CD14-positive monocyte (primary cell): ENCODE results near the gene USP27X. TPM values are rescaled to one million over a fixed set of nuclear protein-coding genes. Genes with fewer than 3 reads are reported as not detected.

Experiments used
- DNase-seq, 3 donors: peaks; one replicate each; pipeline ENCODE4 v3.0.0-alpha.2; 2011 to 2022
- H2AFZ ChIP-seq: 2 replicates; pipeline ENCODE4 v1.6.0; 2012; ENCODE audit warnings: mild to moderate bottlenecking, low read depth, low read length, inconsistent platforms; ENCODE audit not compliant: insufficient read depth, poor library complexity, severe bottlenecking
- H3K27ac ChIP-seq, 2 donors: 1 replicate in 1 of 2; 2 replicates in 1 of 2; pipeline ENCODE4 v1.5.1; 2012 to 2013; ENCODE audit warnings: low read length in 2 of 2, control low read depth in 1 of 2, inconsistent platforms in 1 of 2, low read depth in 1 of 2, mild to moderate bottlenecking in 1 of 2
- H3K27me3 ChIP-seq, 2 donors: one replicate each; pipeline versions ENCODE4 v1.6.0 to v1.6.1; 2011 to 2013; ENCODE audit warnings: low read length in 2 of 2; ENCODE audit not compliant: control insufficient read depth in 2 of 2, insufficient read depth in 2 of 2
- H3K36me3 ChIP-seq, 2 donors: replicated peaks in 1 of 2; 1 replicate in 1 of 2; 2 replicates in 1 of 2; pipeline versions ENCODE4 v1.5.1 to v1.6.1; 2012 to 2013; ENCODE audit warnings: low read length in 2 of 2, control low read depth in 1 of 2, inconsistent platforms in 1 of 2, mild to moderate bottlenecking in 1 of 2; ENCODE audit not compliant: insufficient read depth in 2 of 2, control insufficient read depth in 1 of 2
- H3K4me1 ChIP-seq, 2 donors: 1 replicate in 1 of 2; 2 replicates in 1 of 2; pipeline versions ENCODE4 v1.5.1 to v1.6.1; 2012 to 2013; ENCODE audit warnings: low read length in 2 of 2, control low read depth in 1 of 2, inconsistent platforms in 1 of 2, mild to moderate bottlenecking in 1 of 2, moderate library complexity in 1 of 2; ENCODE audit not compliant: insufficient read depth in 2 of 2, control insufficient read depth in 1 of 2
- H3K4me2 ChIP-seq: replicated peaks from 2 replicates; pipeline ENCODE3; 2012; ENCODE audit warnings: low read length, moderate library complexity, mild to moderate bottlenecking; ENCODE audit not compliant: poor library complexity, severe bottlenecking; ENCODE audit errors: extremely low read depth
- H3K4me3 ChIP-seq, 3 experiments: fragments of 200-600 bp in 1 of 3; sonication (generic) in 1 of 3; replicated peaks in 1 of 3; 1 replicate in 2 of 3; 2 replicates in 1 of 3; pipeline ENCODE4 v1.5.1; 2011 to 2013; ENCODE audit warnings: low read length in 3 of 3, mild to moderate bottlenecking in 3 of 3, control low read depth in 2 of 3, low read depth in 2 of 3, inconsistent platforms in 1 of 3, moderate library complexity in 1 of 3
- H3K79me2 ChIP-seq: 2 replicates; pipeline ENCODE4 v1.6.0; 2012; ENCODE audit warnings: mild to moderate bottlenecking, control low read depth, inconsistent platforms, low read length, moderate library complexity; ENCODE audit not compliant: insufficient read depth
- H3K9ac ChIP-seq: 2 replicates; pipeline ENCODE4 v1.6.0; 2017; ENCODE audit warnings: low read length, mild to moderate bottlenecking; ENCODE audit not compliant: insufficient read depth, poor library complexity, severe bottlenecking
- H3K9me3 ChIP-seq, 2 donors: replicated peaks in 1 of 2; 1 replicate in 1 of 2; 2 replicates in 1 of 2; pipeline versions ENCODE4 v1.5.1 to v1.6.1; 2012 to 2013; ENCODE audit warnings: low read length in 2 of 2, control low read depth in 1 of 2; ENCODE audit not compliant: control insufficient read depth in 1 of 2, insufficient read depth in 1 of 2
- H4K20me1 ChIP-seq: 2 replicates; pipeline ENCODE4 v1.6.0; 2012; ENCODE audit warnings: mild to moderate bottlenecking, low read length, control low read depth, moderate library complexity; ENCODE audit not compliant: insufficient read depth
- H3K27ac Mint-ChIP-seq, 7 donors: one replicate each; pipeline ENCODE4 v1.8.0; 2020; ENCODE audit warnings: mild to moderate bottlenecking in 7 of 7, mixed read lengths in 7 of 7, moderate library complexity in 6 of 7, inconsistent platforms in 2 of 7
- H3K27me3 Mint-ChIP-seq, 3 donors: one replicate each; pipeline ENCODE4 v1.8.0; 2021 to 2022; ENCODE audit warnings: low read depth in 3 of 3, mild to moderate bottlenecking in 3 of 3, mixed read lengths in 3 of 3, moderate library complexity in 3 of 3, inconsistent platforms in 1 of 3
- H3K36me3 Mint-ChIP-seq, 2 donors: one replicate each; pipeline ENCODE4 v1.8.0; 2020; ENCODE audit warnings: mixed read lengths in 2 of 2, inconsistent platforms in 1 of 2, mild to moderate bottlenecking in 1 of 2
- H3K4me1 Mint-ChIP-seq: one replicate; pipeline ENCODE4 v1.8.0; 2020; ENCODE audit warnings: mild to moderate bottlenecking, mixed read lengths
- H3K4me3 Mint-ChIP-seq, 2 donors: one replicate each; pipeline ENCODE4 v1.8.0; 2020; ENCODE audit warnings: mild to moderate bottlenecking in 2 of 2, mixed read lengths in 2 of 2, moderate library complexity in 1 of 2
- H3K9me3 Mint-ChIP-seq, 7 donors: one replicate each; pipeline ENCODE4 v1.8.0; 2020 to 2022; ENCODE audit warnings: mixed read lengths in 7 of 7, mild to moderate bottlenecking in 6 of 7, moderate library complexity in 6 of 7, inconsistent platforms in 2 of 7
- WGBS: methylation state at CpG from one replicate; pipeline ENCODE4 v1.1.5; 2013; ENCODE audit warnings: missing lambda C conversion rate; ENCODE audit not compliant: insufficient coverage; 5-methylcytosine and 5-hydroxymethylcytosine counted together
- intact Hi-C, 2 donors: fragments of 100-400 bp; cut with micrococcal nuclease; formaldehyde crosslinking; loops; one replicate each; pipeline versions ENCODE4 v1.15.0 to v1.15.1; 2023
- polyA plus RNA-seq, 3 donors: library from polyadenylated mRNA; depleted of rRNA in 1 of 3; unstranded in 2 of 3; stranded (reverse) in 1 of 3; fragments of 300-500 nt in 2 of 3; fragments of >200 nt in 1 of 3; fragmentation: Illumina TruSeq in 2 of 3; gene quantifications; 1 replicate in 2 of 3; 2 replicates in 1 of 3; pipeline ENCODE4 v1.2.3, GENCODE V29; 2012 to 2021
- TF ChIP-seq, protein P1 (sequence below): fragments of 200-600 bp; IDR thresholded peaks from one replicate; pipeline ENCODE4 v1.8.0; 2022; ENCODE audit warnings: antibody characterized with exemption, mild to moderate bottlenecking

USP27X gene
- polyA plus RNA-seq, 3 donors, result 0.16 to 0.97 (median 0.23) TPM

DNA sequence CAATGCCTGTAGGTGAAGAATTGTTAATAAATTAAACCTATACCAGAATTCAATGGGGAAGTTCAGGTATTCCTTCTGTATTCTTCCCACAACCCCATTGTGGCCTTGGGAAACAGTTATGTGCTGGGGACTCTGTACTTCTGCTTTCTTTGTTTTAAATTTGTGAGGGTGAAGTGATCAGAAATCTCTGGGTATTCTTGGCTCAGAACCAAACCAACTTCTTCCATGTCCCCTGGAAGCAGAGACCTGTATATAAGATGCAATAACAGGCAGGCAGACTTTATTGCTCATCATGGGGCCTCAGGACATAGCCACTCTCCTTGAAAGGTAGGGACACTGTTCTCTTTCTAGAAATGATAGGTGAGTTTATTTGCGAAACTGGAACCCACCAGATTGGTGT lies 19.8 kb upstream of the USP27X start:
- Histone ChIP-seq H4K20me1 (no peaks in the 10 kb centered on the region), H3K36me3 (no peaks in the 10 kb centered on the region), H3K4me3 (no peak overlapping the region), H3K9ac (no peak overlapping the region), H3K4me2 (no peak overlapping the region), H2AFZ (no peak overlapping the region), H3K4me1 (no peaks in the 10 kb centered on the region), H3K27me3 (no peaks in the 10 kb centered on the region), H3K27ac (no peak overlapping the region), H3K9me3 (no peaks in the 10 kb centered on the region), H3K79me2 (no peaks in the 10 kb centered on the region)
- Mint-ChIP-seq H3K27ac (no peak overlapping the region), H3K4me3 (no peak overlapping the region), H3K9me3 (peaks cover 0 to 7% (median 3%) of the 10 kb centered on the region in 7 donors), H3K36me3 (no peaks in the 10 kb centered on the region), H3K27me3 (peaks cover 0 to 2% (median 1%) of the 10 kb centered on the region in 3 donors), H3K4me1 (no peaks in the 10 kb centered on the region)
- no peak for DNase-seq
- intact Hi-C loops, result no loop called here
- TF ChIP-seq, protein P1, sequence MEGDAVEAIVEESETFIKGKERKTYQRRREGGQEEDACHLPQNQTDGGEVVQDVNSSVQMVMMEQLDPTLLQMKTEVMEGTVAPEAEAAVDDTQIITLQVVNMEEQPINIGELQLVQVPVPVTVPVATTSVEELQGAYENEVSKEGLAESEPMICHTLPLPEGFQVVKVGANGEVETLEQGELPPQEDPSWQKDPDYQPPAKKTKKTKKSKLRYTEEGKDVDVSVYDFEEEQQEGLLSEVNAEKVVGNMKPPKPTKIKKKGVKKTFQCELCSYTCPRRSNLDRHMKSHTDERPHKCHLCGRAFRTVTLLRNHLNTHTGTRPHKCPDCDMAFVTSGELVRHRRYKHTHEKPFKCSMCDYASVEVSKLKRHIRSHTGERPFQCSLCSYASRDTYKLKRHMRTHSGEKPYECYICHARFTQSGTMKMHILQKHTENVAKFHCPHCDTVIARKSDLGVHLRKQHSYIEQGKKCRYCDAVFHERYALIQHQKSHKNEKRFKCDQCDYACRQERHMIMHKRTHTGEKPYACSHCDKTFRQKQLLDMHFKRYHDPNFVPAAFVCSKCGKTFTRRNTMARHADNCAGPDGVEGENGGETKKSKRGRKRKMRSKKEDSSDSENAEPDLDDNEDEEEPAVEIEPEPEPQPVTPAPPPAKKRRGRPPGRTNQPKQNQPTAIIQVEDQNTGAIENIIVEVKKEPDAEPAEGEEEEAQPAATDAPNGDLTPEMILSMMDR, result no peak
- no CpG with 5 or more reads among the region's 1 CpG for WGBS

DNA sequence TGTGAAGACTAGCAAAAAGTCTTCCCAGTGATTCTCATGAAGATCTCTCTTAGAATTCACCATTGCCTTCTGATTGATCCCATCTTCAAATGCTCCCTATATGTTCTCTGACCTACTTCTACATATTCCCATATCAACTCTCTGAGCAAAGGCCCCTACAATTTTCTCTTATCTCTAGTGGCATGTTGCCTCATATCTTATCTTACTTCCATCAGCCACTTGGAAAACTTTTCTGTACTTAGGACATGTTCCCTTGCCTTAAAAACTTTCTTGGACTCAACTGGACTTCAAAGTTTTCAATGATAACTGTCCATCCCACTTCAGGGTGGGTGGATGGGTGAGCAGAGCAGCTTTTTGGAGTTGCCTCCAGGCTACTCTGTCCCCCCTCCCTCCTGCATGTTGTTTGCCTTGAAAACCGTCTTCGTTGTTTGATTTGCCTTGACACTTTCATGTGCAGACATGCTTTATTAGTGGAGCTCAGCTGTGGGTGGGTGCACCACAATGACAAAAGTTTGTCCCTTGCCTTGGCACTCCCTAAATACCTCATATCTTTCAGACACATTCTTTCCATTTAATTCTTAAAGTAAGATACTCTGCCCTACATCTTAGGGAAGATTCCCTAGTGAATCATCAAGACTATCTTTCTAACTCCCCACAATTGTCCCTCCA lies 18.3 kb upstream of the USP27X start:
- Histone ChIP-seq H3K27me3 (no peaks in the 10 kb centered on the region), H4K20me1 (no peaks in the 10 kb centered on the region), H3K36me3 (no peaks in the 10 kb centered on the region), H3K9ac (no peak overlapping the region), H3K4me2 (no peak overlapping the region), H3K4me3 (no peak overlapping the region), H3K9me3 (no peaks in the 10 kb centered on the region), H2AFZ (no peak overlapping the region), H3K27ac (no peak overlapping the region), H3K4me1 (no peaks in the 10 kb centered on the region), H3K79me2 (no peaks in the 10 kb centered on the region)
- Mint-ChIP-seq H3K4me3 (no peak overlapping the region), H3K4me1 (no peaks in the 10 kb centered on the region), H3K36me3 (no peaks in the 10 kb centered on the region), H3K27me3 (peaks cover 0 to 1% (median 0%) of the 10 kb centered on the region in 3 donors), H3K27ac (no peak overlapping the region), H3K9me3 (peaks cover 0 to 3% (median 0%) of the 10 kb centered on the region in 7 donors)
- intact Hi-C loops, result no loop called here
- TF ChIP-seq, protein P1, result no peak
- no CpG with 5 or more reads among the region's 2 CpGs for WGBS
- no peak for DNase-seq
